MM.1S (cell line): ENCODE measurements around the gene CEP128.

Source experiments
- DNase-seq: peaks from one replicate; pipeline ENCODE4 v3.0.0-alpha.2; 2015
- H2AFZ ChIP-seq: fragments of 300-600 bp; sonication (generic); 2 replicates; pipeline ENCODE4 v1.6.0; 2016; ENCODE audit warnings: antibody characterized with exemption, low read length
- H3F3A ChIP-seq: fragments of 300-600 bp; sonication (generic); 2 replicates; pipeline ENCODE4 v1.6.1; 2016; ENCODE audit warnings: mild to moderate bottlenecking, antibody characterized with exemption, low read length, moderate library complexity, mixed read lengths; ENCODE audit not compliant: insufficient read depth
- H3K27ac ChIP-seq: fragments of 300-600 bp; sonication (generic); 2 replicates; pipeline ENCODE4 v1.5.1; 2016; ENCODE audit warnings: mild to moderate bottlenecking, low read length
- H3K27me3 ChIP-seq: fragments of 300-600 bp; sonication (generic); replicated peaks from 2 replicates; pipeline ENCODE4 v1.6.0; 2016; ENCODE audit warnings: low read length; ENCODE audit not compliant: insufficient read depth
- H3K36me3 ChIP-seq: fragments of 300-600 bp; sonication (generic); replicated peaks from 2 replicates; pipeline ENCODE4 v1.6.1; 2016; ENCODE audit warnings: mild to moderate bottlenecking, low read length, mixed read lengths; ENCODE audit not compliant: insufficient read depth
- H3K4me1 ChIP-seq: fragments of 300-600 bp; sonication (generic); 2 replicates; pipeline ENCODE4 v1.6.1; 2016; ENCODE audit warnings: low read length, mixed read lengths
- H3K4me2 ChIP-seq: fragments of 300-600 bp; sonication (generic); 2 replicates; pipeline ENCODE4 v1.6.0; 2016; ENCODE audit warnings: low read depth, low read length
- H3K4me3 ChIP-seq: fragments of 300-600 bp; sonication (generic); 2 replicates; pipeline ENCODE4 v1.5.1; 2016; ENCODE audit warnings: low read length, mixed read lengths
- H3K79me2 ChIP-seq: fragments of 300-600 bp; sonication (generic); 2 replicates; pipeline ENCODE4 v1.6.1; 2016; ENCODE audit warnings: mixed run types, low read length, mixed read lengths
- H3K9ac ChIP-seq: fragments of 300-600 bp; sonication (generic); 2 replicates; pipeline ENCODE4 v1.6.1; 2016; ENCODE audit warnings: low read length, mixed read lengths
- H3K9me2 ChIP-seq: fragments of 300-600 bp; sonication (generic); replicated peaks from 2 replicates; pipeline ENCODE4 v1.6.1; 2016; ENCODE audit warnings: mild to moderate bottlenecking, low read length, mixed read lengths; ENCODE audit not compliant: insufficient read depth
- H3K9me3 ChIP-seq: fragments of 300-600 bp; sonication (generic); replicated peaks from 2 replicates; pipeline ENCODE4 v1.6.1; 2016; ENCODE audit warnings: mild to moderate bottlenecking, low read length, mixed read lengths; ENCODE audit not compliant: insufficient read depth
- H4K20me1 ChIP-seq: fragments of 300-600 bp; sonication (generic); 2 replicates; pipeline ENCODE4 v1.6.1; 2016; ENCODE audit warnings: mild to moderate bottlenecking, low read length, moderate library complexity, mixed read lengths; ENCODE audit not compliant: insufficient read depth
- CTCF ChIP-seq: fragments of 300-600 bp; sonication (generic); IDR thresholded peaks from 2 replicates; pipeline ENCODE4 v1.5.1; 2016; ENCODE audit warnings: antibody characterized with exemption, low read length, mixed read lengths
- EZH2 ChIP-seq: fragments of 300-600 bp; sonication (generic); optimal IDR thresholded peaks from 2 replicates; pipeline ENCODE3; 2017; ENCODE audit warnings: low read depth, mild to moderate bottlenecking, antibody characterized with exemption, low read length, mixed read lengths
- EZH2phosphoT487 ChIP-seq: fragments of 300-600 bp; sonication (generic); IDR thresholded peaks from 2 replicates; pipeline ENCODE4 v1.6.1; 2018; ENCODE audit warnings: antibody characterized with exemption, low read length

Gene CEP128

GRCh38 chr14:80776657-80777056 lies 164.9 kb downstream of the CEP128 start:
- no peaks in the 10 kb centered on the region for H3K9me3 ChIP-seq
- no peak overlapping the region for H3K9ac ChIP-seq
- no peak for DNase-seq
- no peaks in the 10 kb centered on the region for H3K4me1 ChIP-seq
- H3K36me3 ChIP-seq = no peaks in the 10 kb centered on the region
- no peaks in the 10 kb centered on the region for H3K9me2 ChIP-seq
- H3F3A ChIP-seq = no peaks in the 10 kb centered on the region
- no peak overlapping the region for H3K4me3 ChIP-seq
- H3K79me2 ChIP-seq = no peaks in the 10 kb centered on the region
- no peak overlapping the region for H2AFZ ChIP-seq
- H3K27me3 ChIP-seq = no peaks in the 10 kb centered on the region
- H4K20me1 ChIP-seq = no peaks in the 10 kb centered on the region
- no peak overlapping the region for H3K4me2 ChIP-seq
- TF ChIP-seq CTCF (no peak), EZH2phosphoT487 (no peak), EZH2 (no peak)
- H3K27ac ChIP-seq = no peak overlapping the region

GRCh38 chr14:80776186-80776585 lies 165.4 kb downstream of the CEP128 start:
- TF ChIP-seq EZH2 (no peak), CTCF (no peak), EZH2phosphoT487 (no peak)
- H3K4me1 ChIP-seq = no peaks in the 10 kb centered on the region
- no peaks in the 10 kb centered on the region for H3K9me2 ChIP-seq
- H3K9me3 ChIP-seq = no peaks in the 10 kb centered on the region
- no peaks in the 10 kb centered on the region for H3K79me2 ChIP-seq
- no peak overlapping the region for H3K4me3 ChIP-seq
- DNase-seq = no peak
- no peaks in the 10 kb centered on the region for H4K20me1 ChIP-seq
- no peak overlapping the region for H3K9ac ChIP-seq
- no peak overlapping the region for H2AFZ ChIP-seq
- H3K36me3 ChIP-seq = no peaks in the 10 kb centered on the region
- no peaks in the 10 kb centered on the region for H3F3A ChIP-seq
- H3K4me2 ChIP-seq = no peak overlapping the region
- H3K27ac ChIP-seq = no peak overlapping the region
- H3K27me3 ChIP-seq = no peaks in the 10 kb centered on the region

- TF ChIP-seq CTCF (no peak), EZH2 (no peak), EZH2phosphoT487 (no peak)
- H2AFZ ChIP-seq = no peak overlapping the region
- no peaks in the 10 kb centered on the region for H4K20me1 ChIP-seq
- H3K36me3 ChIP-seq = no peaks in the 10 kb centered on the region
- no peaks in the 10 kb centered on the region for H3K79me2 ChIP-seq
- no peaks in the 10 kb centered on the region for H3K9me2 ChIP-seq
- H3K27ac ChIP-seq = no peak overlapping the region
- no peaks in the 10 kb centered on the region for H3K9me3 ChIP-seq
- no peaks in the 10 kb centered on the region for H3F3A ChIP-seq
- H3K4me3 ChIP-seq = no peak overlapping the region
- no peak overlapping the region for H3K4me2 ChIP-seq
- no peaks in the 10 kb centered on the region for H3K27me3 ChIP-seq
- DNase-seq = no peak
- H3K9ac ChIP-seq = no peak overlapping the region
- no peaks in the 10 kb centered on the region for H3K4me1 ChIP-seq
These were observed 169.0 kb downstream of the CEP128 start for GRCh38 chr14:80772504-80772903.
